GM23338 (cell line): ENCODE data around the gene KCNS3. TPM values are rescaled to one million over a fixed set of nuclear protein-coding genes. Genes with fewer than 3 reads are reported as not detected.

Experiments used
- ATAC-seq: fragments of 200-7000 bp; cut with Tn5 transposase; 3 replicates; pipeline ENCODE4 v1.9.1; 2020
- DNase-seq: peaks from one replicate; pipeline ENCODE4 v3.0.0-alpha.2; 2015; ENCODE audit warnings: low spot score
- H2AFZ ChIP-seq: fragments of 200-600 bp; sonication (generic); 2 replicates; pipeline ENCODE4 v1.8.0; 2016; ENCODE audit warnings: antibody characterized with exemption, mild to moderate bottlenecking, moderate library complexity
- H3F3A ChIP-seq: fragments of 200-600 bp; sonication (generic); replicated peaks from 2 replicates; pipeline ENCODE4 v1.8.0; 2017; ENCODE audit warnings: antibody characterized with exemption, mixed run types, low read depth
- H3K27ac ChIP-seq: fragments of 200-600 bp; sonication (generic); 2 replicates; pipeline ENCODE4 v1.6.1; 2016; ENCODE audit warnings: low read depth
- H3K27me3 ChIP-seq: fragments of 200-600 bp; sonication (generic); 2 replicates; pipeline ENCODE4 v1.8.0; 2016; ENCODE audit warnings: mild to moderate bottlenecking, mixed run types, moderate library complexity; ENCODE audit not compliant: insufficient read depth
- H3K36me3 ChIP-seq: fragments of 200-600 bp; sonication (generic); 2 replicates; pipeline ENCODE4 v1.8.0; 2016; ENCODE audit warnings: mild to moderate bottlenecking; ENCODE audit not compliant: insufficient read depth
- H3K4me1 ChIP-seq: fragments of 200-600 bp; sonication (generic); 2 replicates; pipeline ENCODE4 v1.8.0; 2016; ENCODE audit warnings: mild to moderate bottlenecking, moderate library complexity; ENCODE audit not compliant: insufficient read depth
- H3K4me2 ChIP-seq: fragments of 200-600 bp; sonication (generic); 2 replicates; pipeline ENCODE4 v1.7.1; 2017; ENCODE audit warnings: mixed run types
- H3K4me3 ChIP-seq: fragments of 200-600 bp; sonication (generic); 2 replicates; pipeline ENCODE4 v1.6.1; 2016; ENCODE audit warnings: mixed run types
- H3K79me2 ChIP-seq: fragments of 200-600 bp; sonication (generic); replicated peaks from 2 replicates; pipeline ENCODE4 v1.8.0; 2017; ENCODE audit warnings: mild to moderate bottlenecking; ENCODE audit not compliant: insufficient read depth
- H3K9me2 ChIP-seq: fragments of 200-600 bp; sonication (generic); 2 replicates; pipeline ENCODE4 v1.8.0; 2017; ENCODE audit not compliant: insufficient read depth
- H4K20me1 ChIP-seq: fragments of 200-600 bp; sonication (generic); replicated peaks from 2 replicates; pipeline ENCODE4 v1.8.0; 2017; ENCODE audit warnings: mild to moderate bottlenecking; ENCODE audit not compliant: insufficient read depth
- H3K27ac Mint-ChIP-seq: 2 replicates; pipeline ENCODE4 v1.8.0; 2020; ENCODE audit warnings: inconsistent platforms, mild to moderate bottlenecking, moderate library complexity, mixed read lengths
- H3K27me3 Mint-ChIP-seq: 3 replicates; pipeline ENCODE4 v1.8.0; 2022; ENCODE audit warnings: low read depth, mild to moderate bottlenecking, moderate library complexity, mixed read lengths, inconsistent platforms; ENCODE audit not compliant: insufficient read depth, poor library complexity
- H3K36me3 Mint-ChIP-seq: 3 replicates; pipeline ENCODE4 v1.8.0; 2021; ENCODE audit warnings: low read depth, mild to moderate bottlenecking, inconsistent platforms, moderate library complexity, mixed read lengths
- H3K4me1 Mint-ChIP-seq: 3 replicates; pipeline ENCODE4 v1.8.0; 2020; ENCODE audit warnings: mild to moderate bottlenecking, inconsistent platforms, mixed read lengths
- H3K4me3 Mint-ChIP-seq: 3 replicates; pipeline ENCODE4 v1.8.0; 2021; ENCODE audit warnings: moderate library complexity, mild to moderate bottlenecking, inconsistent platforms, mixed read lengths
- H3K9me3 Mint-ChIP-seq: 3 replicates; pipeline ENCODE4 v1.8.0; 2020; ENCODE audit warnings: moderate library complexity, mild to moderate bottlenecking, inconsistent platforms, mixed read lengths
- CREB1 ChIP-seq: fragments of 250-450 bp; sonication (Bioruptor Pico); IDR thresholded peaks from 2 replicates; pipeline ENCODE4 v1.5.0; 2020; ENCODE audit warnings: low read depth, mild to moderate bottlenecking, moderate library complexity
- EZH2 ChIP-seq: fragments of 200-600 bp; sonication (generic); IDR thresholded peaks from one replicate; pipeline ENCODE4 v1.8.0; 2017; ENCODE audit warnings: antibody characterized with exemption, mild to moderate bottlenecking, low read depth; ENCODE audit not compliant: unreplicated experiment
- EZH2phosphoT487 ChIP-seq: fragments of 200-600 bp; sonication (generic); IDR thresholded peaks from one replicate; pipeline ENCODE4 v1.8.1; 2018; ENCODE audit warnings: antibody characterized with exemption; ENCODE audit not compliant: unreplicated experiment
- JUNB ChIP-seq: IDR thresholded peaks from one replicate; pipeline ENCODE4 v1.6.1; 2016; ENCODE audit warnings: antibody characterized with exemption; ENCODE audit not compliant: unreplicated experiment
- NANOG ChIP-seq: IDR thresholded peaks from 2 replicates; pipeline ENCODE4 v1.6.1; 2016; ENCODE audit warnings: antibody characterized with exemption, borderline replicate concordance
- polyA plus RNA-seq: library from polyadenylated mRNA; unstranded; fragments of >200 nt; fragmentation: Nextera tagmentation; extraction: Ambion mirVana; gene quantifications from 2 replicates; pipeline ENCODE4 v1.2.1, GENCODE V29; 2016
- total RNA-seq: library from RNA; depleted of rRNA; stranded (reverse); fragments of >200 nt; shearing (Covaris generic); gene quantifications from 2 replicates; pipeline ENCODE4 v1.2.3, GENCODE V29; 2014
- TF ChIP-seq, protein P1 (sequence below), 2 experiments: fragments of 200-600 bp in 1 of 2; sonication (generic) in 1 of 2; conservative IDR thresholded peaks; 2 replicates each; pipeline versions ENCODE4 v1.5.1 to v1.6.1; 2016 to 2017; ENCODE audit warnings: antibody characterized with exemption in 2 of 2, low read depth in 2 of 2, mild to moderate bottlenecking in 2 of 2, moderate library complexity in 1 of 2
- TF ChIP-seq, protein P2 (sequence below): IDR thresholded peaks from 2 replicates; pipeline ENCODE4 v1.6.1; 2016; ENCODE audit warnings: antibody characterized with exemption
- TF ChIP-seq, protein P3 (sequence below): IDR thresholded peaks from one replicate; pipeline ENCODE4 v1.6.1; 2018; ENCODE audit warnings: antibody characterized with exemption; ENCODE audit not compliant: unreplicated experiment

KCNS3 gene
- total and polyA plus RNA-seq, 2 experiments from 2014 or later, result 23.2 to 80.0 TPM

DNA sequence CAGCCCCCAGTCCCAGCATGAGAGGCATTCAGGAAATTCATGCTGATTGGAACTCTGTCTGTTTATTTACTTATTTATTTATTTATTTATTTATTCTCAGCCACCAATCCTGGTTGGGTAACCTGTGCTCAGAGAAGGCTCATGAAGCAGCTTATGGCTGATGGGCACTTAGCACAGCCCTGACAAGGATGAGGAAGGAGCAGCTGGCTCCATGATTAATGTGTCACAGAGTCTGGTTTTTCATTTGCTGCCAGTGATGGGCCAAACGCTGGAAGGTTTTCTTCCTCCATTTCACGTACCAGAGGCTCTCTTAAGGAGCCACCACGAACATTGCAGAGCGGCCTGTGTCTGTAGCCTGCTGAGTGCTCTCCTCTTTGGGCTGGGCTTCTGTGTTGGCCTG is 28.3 kb upstream of the KCNS3 start:
- Histone ChIP-seq H3K4me3 (no peak overlapping the region), H2AFZ (no peak overlapping the region), H3K27me3 (no peaks in the 10 kb centered on the region), H3K4me1 (no peaks in the 10 kb centered on the region), H3K79me2 (no peaks in the 10 kb centered on the region), H3K36me3 (no peaks in the 10 kb centered on the region), H3K27ac (no peak overlapping the region), H4K20me1 (no peaks in the 10 kb centered on the region), H3K9me2 (no peaks in the 10 kb centered on the region), H3K4me2 (no peak overlapping the region), H3F3A (no peaks in the 10 kb centered on the region)
- Mint-ChIP-seq H3K4me1 (peaks cover 3% of the 10 kb centered on the region; the same call in 1 of the 3 replicates), H3K27me3 (no peaks in the 10 kb centered on the region), H3K9me3 (no peaks in the 10 kb centered on the region), H3K27ac (no peak overlapping the region), H3K4me3 (no peak overlapping the region), H3K36me3 (no peaks in the 10 kb centered on the region)
- DNase-seq, result no peak
- TF ChIP-seq JUNB, result no peak
- ATAC-seq, result no peak

DNA sequence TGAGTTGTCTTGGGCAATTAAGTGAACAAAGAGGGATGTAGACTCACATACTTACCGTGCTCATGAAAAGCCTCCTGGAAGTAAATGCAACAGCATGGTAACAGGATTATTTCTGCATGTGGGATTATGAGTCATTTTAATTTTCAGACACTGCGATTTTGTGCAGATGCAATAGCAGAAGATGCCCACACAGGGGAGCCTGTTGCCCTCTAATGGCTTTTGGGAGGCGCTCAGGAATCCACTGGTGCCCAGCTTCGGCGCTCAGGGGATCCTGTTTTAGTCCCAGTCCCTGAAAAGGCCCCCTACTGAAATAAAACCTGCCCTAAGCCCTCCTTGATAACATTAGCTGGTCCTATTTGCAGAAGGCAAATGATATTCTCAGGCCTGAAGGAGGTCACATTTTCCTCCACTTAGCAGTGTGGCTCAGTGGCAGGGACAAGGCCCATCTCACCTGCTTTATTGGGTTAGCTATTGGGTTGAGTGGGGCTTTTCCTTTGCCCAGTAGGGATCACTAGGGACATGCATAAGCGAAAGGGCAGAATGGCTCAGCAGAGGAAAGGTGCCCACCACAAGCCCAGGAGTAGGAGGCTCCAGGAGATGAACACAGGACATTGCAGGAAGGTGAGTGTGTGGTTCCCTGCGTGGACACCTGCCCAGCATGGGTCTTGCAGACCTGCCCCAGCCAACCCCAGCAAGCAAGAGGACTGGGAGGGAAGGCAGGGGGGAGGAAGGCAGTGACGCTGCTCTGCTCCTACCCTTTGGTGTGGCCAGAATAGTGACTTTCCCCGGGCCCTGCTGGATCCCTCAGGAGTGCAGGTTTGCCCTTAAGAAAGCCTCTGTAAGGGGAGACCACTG is 26.5 kb upstream of the KCNS3 start:
- Mint-ChIP-seq H3K4me3 (no peak overlapping the region), H3K27me3 (no peaks in the 10 kb centered on the region), H3K9me3 (no peaks in the 10 kb centered on the region), H3K36me3 (no peaks in the 10 kb centered on the region), H3K27ac (no peak overlapping the region), H3K4me1 (peaks cover 3% of the 10 kb centered on the region; the same call in 1 of the 3 replicates)
- no peak overlapping the region for H3K27ac ChIP-seq
- no peaks in the 10 kb centered on the region for H3K79me2 ChIP-seq
- no peak overlapping the region for H3K4me2 ChIP-seq
- H3K27me3 ChIP-seq, result no peaks in the 10 kb centered on the region
- H3F3A ChIP-seq, result no peaks in the 10 kb centered on the region
- TF ChIP-seq, protein P1, sequence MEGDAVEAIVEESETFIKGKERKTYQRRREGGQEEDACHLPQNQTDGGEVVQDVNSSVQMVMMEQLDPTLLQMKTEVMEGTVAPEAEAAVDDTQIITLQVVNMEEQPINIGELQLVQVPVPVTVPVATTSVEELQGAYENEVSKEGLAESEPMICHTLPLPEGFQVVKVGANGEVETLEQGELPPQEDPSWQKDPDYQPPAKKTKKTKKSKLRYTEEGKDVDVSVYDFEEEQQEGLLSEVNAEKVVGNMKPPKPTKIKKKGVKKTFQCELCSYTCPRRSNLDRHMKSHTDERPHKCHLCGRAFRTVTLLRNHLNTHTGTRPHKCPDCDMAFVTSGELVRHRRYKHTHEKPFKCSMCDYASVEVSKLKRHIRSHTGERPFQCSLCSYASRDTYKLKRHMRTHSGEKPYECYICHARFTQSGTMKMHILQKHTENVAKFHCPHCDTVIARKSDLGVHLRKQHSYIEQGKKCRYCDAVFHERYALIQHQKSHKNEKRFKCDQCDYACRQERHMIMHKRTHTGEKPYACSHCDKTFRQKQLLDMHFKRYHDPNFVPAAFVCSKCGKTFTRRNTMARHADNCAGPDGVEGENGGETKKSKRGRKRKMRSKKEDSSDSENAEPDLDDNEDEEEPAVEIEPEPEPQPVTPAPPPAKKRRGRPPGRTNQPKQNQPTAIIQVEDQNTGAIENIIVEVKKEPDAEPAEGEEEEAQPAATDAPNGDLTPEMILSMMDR (conservative IDR thresholded peaks at IDR 0.05; ENCODE audit: low read depth in 2 of 2), result peak; percentile 91 to 92
- TF ChIP-seq EZH2phosphoT487, result no peak
- TF ChIP-seq, protein P2, sequence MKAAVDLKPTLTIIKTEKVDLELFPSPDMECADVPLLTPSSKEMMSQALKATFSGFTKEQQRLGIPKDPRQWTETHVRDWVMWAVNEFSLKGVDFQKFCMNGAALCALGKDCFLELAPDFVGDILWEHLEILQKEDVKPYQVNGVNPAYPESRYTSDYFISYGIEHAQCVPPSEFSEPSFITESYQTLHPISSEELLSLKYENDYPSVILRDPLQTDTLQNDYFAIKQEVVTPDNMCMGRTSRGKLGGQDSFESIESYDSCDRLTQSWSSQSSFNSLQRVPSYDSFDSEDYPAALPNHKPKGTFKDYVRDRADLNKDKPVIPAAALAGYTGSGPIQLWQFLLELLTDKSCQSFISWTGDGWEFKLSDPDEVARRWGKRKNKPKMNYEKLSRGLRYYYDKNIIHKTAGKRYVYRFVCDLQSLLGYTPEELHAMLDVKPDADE, result no peak
- H2AFZ ChIP-seq, result no peak overlapping the region
- ATAC-seq (peak; percentile 85), DNase-seq (peak; percentile 85)
- H3K9me2 ChIP-seq, result no peaks in the 10 kb centered on the region
- H3K4me3 ChIP-seq, result no peak overlapping the region
- no peaks in the 10 kb centered on the region for H3K4me1 ChIP-seq
- H4K20me1 ChIP-seq, result no peaks in the 10 kb centered on the region
- H3K36me3 ChIP-seq, result no peaks in the 10 kb centered on the region

DNA sequence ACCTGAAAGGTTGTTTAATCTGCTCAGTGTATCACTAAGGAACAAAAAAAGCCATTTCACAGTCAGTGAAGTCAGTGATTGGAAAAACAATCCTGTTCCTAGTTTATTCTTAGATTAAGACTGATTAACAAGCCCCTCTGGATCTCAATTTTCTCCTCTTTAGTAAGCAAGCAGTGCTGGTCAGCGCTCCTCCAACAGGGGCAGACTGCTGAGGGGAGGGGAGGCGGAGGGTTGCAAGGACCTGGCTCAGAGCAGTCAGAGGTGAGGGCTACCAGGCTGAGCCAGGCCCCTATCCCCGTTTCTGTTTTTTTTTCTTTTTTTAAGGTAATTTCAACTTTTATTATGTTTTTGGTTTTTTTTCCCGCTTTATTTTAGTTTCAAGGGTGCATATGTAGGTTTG is 24.7 kb upstream of the KCNS3 start:
- Histone ChIP-seq H3K9me2 (no peaks in the 10 kb centered on the region), H3K36me3 (no peaks in the 10 kb centered on the region), H3K27ac (no peak overlapping the region), H3F3A (no peaks in the 10 kb centered on the region), H3K27me3 (no peaks in the 10 kb centered on the region), H3K4me1 (no peaks in the 10 kb centered on the region), H3K79me2 (no peaks in the 10 kb centered on the region), H4K20me1 (no peaks in the 10 kb centered on the region), H2AFZ (no peak overlapping the region), H3K4me2 (no peak overlapping the region), H3K4me3 (no peak overlapping the region)
- TF ChIP-seq CREB1 (CRISPR knock-in tag) (no peak), JUNB (no peak), EZH2 (no peak), NANOG (no peak)
- TF ChIP-seq, protein P1 (conservative IDR thresholded peaks at IDR 0.05; ENCODE audit: low read depth in 2 of 2), result peak in 1 of 2 experiments; percentile 14; a peak in 1 of 4 replicates
- TF ChIP-seq, protein P3, sequence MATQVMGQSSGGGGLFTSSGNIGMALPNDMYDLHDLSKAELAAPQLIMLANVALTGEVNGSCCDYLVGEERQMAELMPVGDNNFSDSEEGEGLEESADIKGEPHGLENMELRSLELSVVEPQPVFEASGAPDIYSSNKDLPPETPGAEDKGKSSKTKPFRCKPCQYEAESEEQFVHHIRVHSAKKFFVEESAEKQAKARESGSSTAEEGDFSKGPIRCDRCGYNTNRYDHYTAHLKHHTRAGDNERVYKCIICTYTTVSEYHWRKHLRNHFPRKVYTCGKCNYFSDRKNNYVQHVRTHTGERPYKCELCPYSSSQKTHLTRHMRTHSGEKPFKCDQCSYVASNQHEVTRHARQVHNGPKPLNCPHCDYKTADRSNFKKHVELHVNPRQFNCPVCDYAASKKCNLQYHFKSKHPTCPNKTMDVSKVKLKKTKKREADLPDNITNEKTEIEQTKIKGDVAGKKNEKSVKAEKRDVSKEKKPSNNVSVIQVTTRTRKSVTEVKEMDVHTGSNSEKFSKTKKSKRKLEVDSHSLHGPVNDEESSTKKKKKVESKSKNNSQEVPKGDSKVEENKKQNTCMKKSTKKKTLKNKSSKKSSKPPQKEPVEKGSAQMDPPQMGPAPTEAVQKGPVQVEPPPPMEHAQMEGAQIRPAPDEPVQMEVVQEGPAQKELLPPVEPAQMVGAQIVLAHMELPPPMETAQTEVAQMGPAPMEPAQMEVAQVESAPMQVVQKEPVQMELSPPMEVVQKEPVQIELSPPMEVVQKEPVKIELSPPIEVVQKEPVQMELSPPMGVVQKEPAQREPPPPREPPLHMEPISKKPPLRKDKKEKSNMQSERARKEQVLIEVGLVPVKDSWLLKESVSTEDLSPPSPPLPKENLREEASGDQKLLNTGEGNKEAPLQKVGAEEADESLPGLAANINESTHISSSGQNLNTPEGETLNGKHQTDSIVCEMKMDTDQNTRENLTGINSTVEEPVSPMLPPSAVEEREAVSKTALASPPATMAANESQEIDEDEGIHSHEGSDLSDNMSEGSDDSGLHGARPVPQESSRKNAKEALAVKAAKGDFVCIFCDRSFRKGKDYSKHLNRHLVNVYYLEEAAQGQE, result peak; percentile 56
- Mint-ChIP-seq H3K27me3 (no peaks in the 10 kb centered on the region), H3K36me3 (no peaks in the 10 kb centered on the region), H3K4me1 (peaks cover 2% of the 10 kb centered on the region; the same call in 2 of the 3 replicates), H3K27ac (no peak overlapping the region), H3K4me3 (no peak overlapping the region), H3K9me3 (no peaks in the 10 kb centered on the region)
- DNase-seq, result peak; percentile 43
- ATAC-seq, result peak; percentile 82
